ENCODE measurements around the gene RSPRY1. TPM values are rescaled to one million over a fixed set of nuclear protein-coding genes. Genes with fewer than 3 reads are reported as not detected.

The RSPRY1 gene
- total and polyA plus RNA-seq, 2 of the 8 experiments (the other 6 are each of a cell fraction or from before 2014, with no cell fraction given): 11.5 to 32.5 TPM

DNA sequence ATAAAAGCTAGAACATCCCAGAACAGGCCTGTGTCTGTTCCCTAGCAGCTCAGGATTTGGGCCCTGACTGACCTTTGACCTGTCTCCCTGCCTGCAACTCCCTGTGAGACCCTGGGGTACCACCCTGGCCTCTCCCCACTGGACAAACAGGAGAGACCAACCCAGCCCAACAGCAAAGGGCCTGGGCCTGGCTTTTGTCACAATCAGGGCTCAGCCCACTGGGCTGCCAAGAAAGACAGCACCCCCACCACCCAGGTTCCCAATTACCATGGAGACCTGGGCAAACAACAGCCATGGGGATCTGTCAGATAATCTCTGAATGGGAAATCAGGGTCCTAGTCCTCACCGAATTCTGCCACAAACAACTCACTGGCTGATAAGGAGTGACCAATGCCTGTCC is 87.2 kb downstream of the RSPRY1 start:
- no peak overlapping the region for H3K9ac ChIP-seq (replicated peaks in 1 of 4; ENCODE audit: extremely low read depth in 1 of 4, low read depth in 3 of 4, low read length in 3 of 4)
- H3K79me2 ChIP-seq (ENCODE audit: control insufficient read depth in 1 of 2, insufficient read depth in 2 of 2, low read length in 2 of 2): no peaks in the 10 kb centered on the region
- H3K56ac ChIP-seq (replicated peaks; ENCODE audit: insufficient read length, low read depth, low read length): no peak overlapping the region
- no peaks in the 10 kb centered on the region for H3K9me3 ChIP-seq (ENCODE audit: insufficient read depth in 2 of 2, low read depth in 1 of 2, low read length in 1 of 2)
- no peak overlapping the region for H3K14ac ChIP-seq (ENCODE audit: insufficient read length)
- DNase-seq (ENCODE audit: low read depth in 1 of 2, low spot score in 2 of 2) (no peak), FAIRE-seq (no peak)
- H3K27me3 ChIP-seq (replicated peaks in 1 of 4; ENCODE audit: control insufficient read depth in 3 of 4, extremely low read depth in 1 of 4, insufficient read depth in 3 of 4, low read length in 3 of 4): no peaks in the 10 kb centered on the region
- H3K4me1 ChIP-seq (replicated peaks in 1 of 4; ENCODE audit: control insufficient read depth in 3 of 4, insufficient read depth in 4 of 4, low read length in 3 of 4): peaks cover 0 to 6% (median 0%) of the 10 kb centered on the region in 4 experiments; a peak in 2 of 7 replicates
- CTCF ChIA-PET (ENCODE audit: partially characterized antibody): no interaction called here
- H2BK12ac ChIP-seq (ENCODE audit: low read depth, low read length): no peak overlapping the region
- 100% methylated on average over 1 of the region's 1 CpG; no CpG with 5 or more reads in 1 of the 2 experiments for WGBS, 2 experiments (ENCODE audit: extremely low coverage in 1 of 2, insufficient coverage in 1 of 2, insufficient read length in 1 of 2, insufficient replicate concordance in 2 of 2, low coverage in 1 of 2, low lambda C conversion rate in 2 of 2, missing lambda C conversion rate in 1 of 2)
- no peak overlapping the region for H2AK5ac ChIP-seq (ENCODE audit: low read depth, low read length)
- no peak overlapping the region for H3K18ac ChIP-seq (ENCODE audit: extremely low read depth, low read length)
- H3K79me1 ChIP-seq (ENCODE audit: low read depth, low read length): no peaks in the 10 kb centered on the region
- H3K4me2 ChIP-seq (ENCODE audit: insufficient read depth in 1 of 2, low read depth in 2 of 2, low read length in 2 of 2): no peak overlapping the region
- H3K36me3 ChIP-seq (ENCODE audit: control insufficient read depth in 2 of 4, insufficient read depth in 4 of 4, low read length in 3 of 4): no peaks in the 10 kb centered on the region
- no peak overlapping the region for H2AFZ ChIP-seq (ENCODE audit: low read length)
- no peak overlapping the region for H3K27ac ChIP-seq (ENCODE audit: low read depth, low read length)
- no peak overlapping the region for H3K23ac ChIP-seq (ENCODE audit: insufficient read length)
- no peak overlapping the region for H3K4ac ChIP-seq (replicated peaks; ENCODE audit: insufficient read length, low read depth, low read length)
- H2BK15ac ChIP-seq (ENCODE audit: low read length): no peak overlapping the region
- H4K8ac ChIP-seq (ENCODE audit: extremely low read depth, insufficient read depth, low read length): no peak overlapping the region
- no peaks in the 10 kb centered on the region for H4K20me1 ChIP-seq (replicated peaks in 1 of 2; ENCODE audit: control insufficient read depth in 1 of 2, insufficient read depth in 2 of 2, low read length in 2 of 2)
- no peak overlapping the region for H4K91ac ChIP-seq (replicated peaks; ENCODE audit: insufficient read length, low read length)
- H2BK120ac ChIP-seq (replicated peaks; ENCODE audit: low read depth, low read length): no peak overlapping the region
- H2BK5ac ChIP-seq (ENCODE audit: low read depth, low read length): no peak overlapping the region
- 0 out of 2 replicates have a peak, but pooled peaks cover 1% of the 10 kb centered on the region for H3K23me2 ChIP-seq (ENCODE audit: low read depth, low read length)
- POLR2A ChIA-PET (ENCODE audit: partially characterized antibody): interaction anchor here (0.8 kb wide), 1 partner anchor 10 kb away, joined by 3 read pairs; no protein-coding TSS in a partner anchor
- H3K4me3 ChIP-seq (ENCODE audit: extremely low read depth in 1 of 4, insufficient read depth in 2 of 4, low read depth in 3 of 4, low read length in 4 of 4): no peak overlapping the region
- no peak overlapping the region for H2BK20ac ChIP-seq (ENCODE audit: low read length)
- no peak overlapping the region for H4K5ac ChIP-seq (ENCODE audit: insufficient read length, low read depth, low read length)
- TF ChIP-seq TBP (IDR thresholded peaks at IDR 0.05; ENCODE audit: low read depth, low read length) (no peak), NANOG (IDR thresholded peaks at IDR 0.05; ENCODE audit: insufficient read depth, low read depth, low read length, poor library complexity, severe bottlenecking) (no peak), CBX5 (IDR thresholded peaks at IDR 0.05; ENCODE audit: low read depth, low read length) (no peak), TEAD4 (IDR thresholded peaks at IDR 0.05; ENCODE audit: low read depth, low read length) (no peak), SIRT6 (IDR thresholded peaks at IDR 0.05; ENCODE audit: low read length) (no peak), BRCA1 (IDR thresholded peaks at IDR 0.05; ENCODE audit: low read depth, low read length) (no peak), TAF1 (IDR thresholded peaks at IDR 0.05; ENCODE audit: low read depth, low read length) (no peak)
- TF ChIP-seq, protein P1, sequence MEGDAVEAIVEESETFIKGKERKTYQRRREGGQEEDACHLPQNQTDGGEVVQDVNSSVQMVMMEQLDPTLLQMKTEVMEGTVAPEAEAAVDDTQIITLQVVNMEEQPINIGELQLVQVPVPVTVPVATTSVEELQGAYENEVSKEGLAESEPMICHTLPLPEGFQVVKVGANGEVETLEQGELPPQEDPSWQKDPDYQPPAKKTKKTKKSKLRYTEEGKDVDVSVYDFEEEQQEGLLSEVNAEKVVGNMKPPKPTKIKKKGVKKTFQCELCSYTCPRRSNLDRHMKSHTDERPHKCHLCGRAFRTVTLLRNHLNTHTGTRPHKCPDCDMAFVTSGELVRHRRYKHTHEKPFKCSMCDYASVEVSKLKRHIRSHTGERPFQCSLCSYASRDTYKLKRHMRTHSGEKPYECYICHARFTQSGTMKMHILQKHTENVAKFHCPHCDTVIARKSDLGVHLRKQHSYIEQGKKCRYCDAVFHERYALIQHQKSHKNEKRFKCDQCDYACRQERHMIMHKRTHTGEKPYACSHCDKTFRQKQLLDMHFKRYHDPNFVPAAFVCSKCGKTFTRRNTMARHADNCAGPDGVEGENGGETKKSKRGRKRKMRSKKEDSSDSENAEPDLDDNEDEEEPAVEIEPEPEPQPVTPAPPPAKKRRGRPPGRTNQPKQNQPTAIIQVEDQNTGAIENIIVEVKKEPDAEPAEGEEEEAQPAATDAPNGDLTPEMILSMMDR (IDR thresholded peaks at IDR 0.05; ENCODE audit: control extremely low read depth in 1 of 3, insufficient read depth in 1 of 3, low read depth in 1 of 3, low read length in 3 of 3): no peak
- TF ChIP-seq, protein P2, sequence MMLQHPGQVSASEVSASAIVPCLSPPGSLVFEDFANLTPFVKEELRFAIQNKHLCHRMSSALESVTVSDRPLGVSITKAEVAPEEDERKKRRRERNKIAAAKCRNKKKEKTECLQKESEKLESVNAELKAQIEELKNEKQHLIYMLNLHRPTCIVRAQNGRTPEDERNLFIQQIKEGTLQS (IDR thresholded peaks at IDR 0.05; ENCODE audit: insufficient read depth, low read depth, low read length): no peak

Measured in H1 (cell line).